Smooth muscle cell of trachea (primary cell): ENCODE measurements around the gene STAT6. TPM values are rescaled to one million over a fixed set of nuclear protein-coding genes. Genes with fewer than 3 reads are reported as not detected.

ENCODE experiments used
- total RNA-seq: library from RNA; depleted of rRNA; stranded (reverse); fragments of >200 nt; gene quantifications from 2 replicates; pipeline ENCODE4 v1.2.1, GENCODE V29; 2014

The STAT6 gene
- total RNA-seq: 111 and 149 TPM in 2 replicates

GRCh38 chr12:57111031-57111734, at the start of gene STAT6:
Gene STAT6 (minus strand): TSS chr12:57111362. CDS start chr12:57108278, 3,084 bp downstream.

GRCh38 chr12:57146961-57147944, 36.1 kb upstream of the STAT6 start, which contains the start of gene LRP1-AS:
Gene LRP1-AS (minus strand): TSS chr12:57147619.

GRCh38 chr12:57127726-57128518, 16.8 kb upstream of the STAT6 start, which contains the start of gene LRP1:
Gene LRP1 (plus strand): TSS chr12:57128483. CDS start chr12:57128965, 482 bp downstream.

GRCh38 chr12:57088354-57089270, 22.6 kb downstream of the STAT6 start, which contains the start of gene NAB2:
Gene NAB2 (plus strand): TSS chr12:57089114. CDS start chr12:57089272, 158 bp downstream.

GRCh38 chr12:57078519-57079404, 32.4 kb downstream of the STAT6 start, which contains the start of gene NEMP1:
Gene NEMP1 (minus strand): TSS chr12:57078791. CDS start chr12:57078745, 46 bp downstream.

GRCh38 chr12:57049890-57050289, 61.3 kb downstream of the STAT6 start, which contains the start of gene MYO1A:
Gene MYO1A (minus strand): TSS chr12:57050129. CDS start chr12:57048323, 1,806 bp downstream.

Other genes with a start within 250 kb of the STAT6 start
- gene SDR9C7, start 177.0 kb downstream of the STAT6 start, total RNA-seq: 0.15 TPM in 1 of 2 replicates, not detected in the other
- 0.15 and 0.17 TPM in 2 replicates for gene RDH16, start 153.8 kb downstream of the STAT6 start, total RNA-seq
- 3.5 and 5.0 TPM in 2 replicates for gene ZBTB39, start 104.8 kb downstream of the STAT6 start, total RNA-seq
- gene TAC3, start 94.8 kb downstream of the STAT6 start, total RNA-seq: 0.33 TPM in 1 of 2 replicates, not detected in the other
- not detected in 2 replicates for gene MYO1A, start 61.2 kb downstream of the STAT6 start, total RNA-seq
- 7.9 and 14.5 TPM in 2 replicates for gene NEMP1, start 32.6 kb downstream of the STAT6 start, total RNA-seq
- gene NAB2, start 22.2 kb downstream of the STAT6 start, total RNA-seq: 45.5 and 72.9 TPM in 2 replicates
- gene LRP1, start 17.1 kb upstream of the STAT6 start, total RNA-seq: 535 and 1,024 TPM in 2 replicates
- gene LRP1-AS, start 36.3 kb upstream of the STAT6 start, total RNA-seq: not detected in 2 replicates
- 3.2 and 3.5 TPM in 2 replicates for gene NXPH4, start 105.4 kb upstream of the STAT6 start, total RNA-seq
- 200 and 211 TPM in 2 replicates for gene SHMT2, start 118.3 kb upstream of the STAT6 start, total RNA-seq
- gene STAC3, start 139.8 kb upstream of the STAT6 start, total RNA-seq: 1.3 TPM in 1 of 2 replicates, not detected in the other